Stomach (tissue), 4 donors: ENCODE measurements around the gene ABCA13.

Experiments used
- EP300 ChIP-seq: sonication (generic); formaldehyde crosslinking; IDR thresholded peaks from one replicate; pipeline ENCODE4 v1.6.1; 2017; ENCODE audit warnings: antibody characterized with exemption
- POLR2A ChIP-seq, 4 donors: fragments of 450-650 bp; IDR thresholded peaks; one replicate each; pipeline ENCODE4 v1.6.1; 2016; ENCODE audit warnings: antibody characterized with exemption in 4 of 4, control low read depth in 2 of 4, mild to moderate bottlenecking in 1 of 4, moderate library complexity in 1 of 4
- TF ChIP-seq, protein P1 (sequence below), 7 experiments: fragments of 450-650 bp in 4 of 7; fragments of 200-600 bp in 3 of 7; sonication (generic) in 3 of 7; IDR thresholded peaks; one replicate each; pipeline ENCODE4 v1.5.1; 2016 to 2019; ENCODE audit warnings: antibody characterized with exemption in 7 of 7, control low read depth in 2 of 7, mild to moderate bottlenecking in 1 of 7

DNA sequence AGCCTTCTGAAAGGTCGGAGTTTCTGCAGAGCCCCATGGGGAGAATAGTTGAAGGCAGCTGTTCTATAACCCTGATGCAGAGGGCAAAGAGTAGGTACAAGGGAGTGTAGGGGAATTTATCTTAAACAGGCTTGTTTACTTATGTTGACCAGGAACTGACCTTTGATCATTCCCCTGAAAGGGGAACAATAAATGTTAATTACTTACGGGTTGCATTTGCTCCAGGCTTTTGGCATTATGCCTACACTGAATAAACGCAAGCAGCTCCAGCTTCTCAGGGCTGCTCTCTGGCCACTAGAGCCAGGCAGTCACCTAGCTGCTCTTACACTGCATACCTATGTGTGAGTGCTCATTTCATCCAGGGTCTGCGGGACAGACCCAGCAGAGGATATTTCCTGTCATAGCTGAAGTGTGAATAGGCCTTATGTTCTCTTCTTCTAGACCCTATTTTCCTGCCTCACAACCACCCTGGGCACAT is 26.9 kb upstream of the ABCA13 start:
- TF ChIP-seq, protein P1, sequence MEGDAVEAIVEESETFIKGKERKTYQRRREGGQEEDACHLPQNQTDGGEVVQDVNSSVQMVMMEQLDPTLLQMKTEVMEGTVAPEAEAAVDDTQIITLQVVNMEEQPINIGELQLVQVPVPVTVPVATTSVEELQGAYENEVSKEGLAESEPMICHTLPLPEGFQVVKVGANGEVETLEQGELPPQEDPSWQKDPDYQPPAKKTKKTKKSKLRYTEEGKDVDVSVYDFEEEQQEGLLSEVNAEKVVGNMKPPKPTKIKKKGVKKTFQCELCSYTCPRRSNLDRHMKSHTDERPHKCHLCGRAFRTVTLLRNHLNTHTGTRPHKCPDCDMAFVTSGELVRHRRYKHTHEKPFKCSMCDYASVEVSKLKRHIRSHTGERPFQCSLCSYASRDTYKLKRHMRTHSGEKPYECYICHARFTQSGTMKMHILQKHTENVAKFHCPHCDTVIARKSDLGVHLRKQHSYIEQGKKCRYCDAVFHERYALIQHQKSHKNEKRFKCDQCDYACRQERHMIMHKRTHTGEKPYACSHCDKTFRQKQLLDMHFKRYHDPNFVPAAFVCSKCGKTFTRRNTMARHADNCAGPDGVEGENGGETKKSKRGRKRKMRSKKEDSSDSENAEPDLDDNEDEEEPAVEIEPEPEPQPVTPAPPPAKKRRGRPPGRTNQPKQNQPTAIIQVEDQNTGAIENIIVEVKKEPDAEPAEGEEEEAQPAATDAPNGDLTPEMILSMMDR (IDR thresholded peaks at IDR 0.05) = no peak
- TF ChIP-seq EP300 = no peak
- TF ChIP-seq POLR2A (IDR thresholded peaks at IDR 0.05) = no peak
